Osteoblast (primary cell): Measurements from ENCODE around the gene AGBL1. TPM values are rescaled to one million over a fixed set of nuclear protein-coding genes. Genes with fewer than 3 reads are reported as not detected.

Experiments used
- DNase-seq: peaks from one replicate; pipeline ENCODE4 v3.0.0; 2011; ENCODE audit warnings: low spot score, mixed read lengths; ENCODE audit not compliant: insufficient read length; ENCODE audit errors: missing footprints
- H2AFZ ChIP-seq: 2 replicates; pipeline ENCODE4 v1.6.0; 2011; ENCODE audit warnings: mild to moderate bottlenecking, low read length
- H3K27ac ChIP-seq: 2 replicates; pipeline ENCODE4 v1.5.1; 2011; ENCODE audit warnings: mild to moderate bottlenecking, low read depth, low read length, moderate library complexity
- H3K27me3 ChIP-seq: 2 replicates; pipeline ENCODE4 v1.6.0; 2012; ENCODE audit warnings: mild to moderate bottlenecking, control low read depth, inconsistent platforms, low read length, moderate library complexity; ENCODE audit not compliant: insufficient read depth
- H3K36me3 ChIP-seq: 2 replicates; pipeline ENCODE4 v1.5.1; 2011; ENCODE audit warnings: mild to moderate bottlenecking, low read length, control low read depth, moderate library complexity; ENCODE audit not compliant: insufficient read depth
- H3K4me1 ChIP-seq: 2 replicates; pipeline ENCODE4 v1.5.1; 2011; ENCODE audit warnings: mild to moderate bottlenecking, low read length, control low read depth, moderate library complexity; ENCODE audit not compliant: insufficient read depth
- H3K4me2 ChIP-seq: 2 replicates; pipeline ENCODE4 v1.6.0; 2011; ENCODE audit warnings: mild to moderate bottlenecking, low read length; ENCODE audit not compliant: insufficient read depth
- H3K4me3 ChIP-seq: fragments of 200-600 bp; sonication (generic); 3 replicates; pipeline ENCODE4 v1.5.1; 2012; ENCODE audit warnings: mild to moderate bottlenecking, low read length, inconsistent platforms; ENCODE audit not compliant: insufficient read depth
- H3K79me2 ChIP-seq: 2 replicates; pipeline ENCODE4 v1.6.0; 2012; ENCODE audit warnings: mild to moderate bottlenecking, low read length, control low read depth, inconsistent platforms; ENCODE audit not compliant: insufficient read depth
- H3K9me3 ChIP-seq: 2 replicates; pipeline ENCODE4 v1.5.1; 2011; ENCODE audit warnings: low read depth, low read length, control low read depth
- H4K20me1 ChIP-seq: 2 replicates; pipeline ENCODE4 v1.6.0; 2012; ENCODE audit warnings: mild to moderate bottlenecking, low read length, control low read depth; ENCODE audit not compliant: insufficient read depth
- CTCF ChIP-seq: IDR thresholded peaks from 2 replicates; pipeline ENCODE4 v1.5.1; 2011; ENCODE audit warnings: mild to moderate bottlenecking, low read depth, low read length, moderate library complexity; ENCODE audit errors: extremely low read depth
- total RNA-seq: library from RNA; depleted of rRNA; stranded (reverse); fragments of >200 nt; gene quantifications from 2 replicates; pipeline ENCODE4 v1.2.3, GENCODE V29; 2012

AGBL1 gene
- total RNA-seq, 1 donor = not detected

- Histone ChIP-seq H3K4me3 (no peak overlapping the region), H3K4me1 (no peaks in the 10 kb centered on the region), H3K9me3 (no peaks in the 10 kb centered on the region), H3K36me3 (no peaks in the 10 kb centered on the region), H2AFZ (no peak overlapping the region), H3K4me2 (no peak overlapping the region), H3K79me2 (no peaks in the 10 kb centered on the region), H3K27me3 (no peaks in the 10 kb centered on the region), H4K20me1 (no peaks in the 10 kb centered on the region), H3K27ac (no peak overlapping the region)
- no peak for DNase-seq
- TF ChIP-seq CTCF = no peak
These were observed 157.4 kb downstream of the AGBL1 start for GRCh38 chr15:86237111-86237500.

GRCh38 chr15:86247249-86247955 lies 167.7 kb downstream of the AGBL1 start:
- Histone ChIP-seq H3K4me1 (no peaks in the 10 kb centered on the region), H2AFZ (no peak overlapping the region), H3K27me3 (no peaks in the 10 kb centered on the region), H3K36me3 (no peaks in the 10 kb centered on the region), H3K4me3 (no peak overlapping the region), H4K20me1 (no peaks in the 10 kb centered on the region), H3K9me3 (no peaks in the 10 kb centered on the region), H3K79me2 (no peaks in the 10 kb centered on the region), H3K27ac (no peak overlapping the region), H3K4me2 (no peak overlapping the region)
- TF ChIP-seq CTCF = no peak
- no peak for DNase-seq

- no peak for TF ChIP-seq CTCF
These were observed 175.6 kb downstream of the AGBL1 start for GRCh38 chr15:86255247-86255646.

GRCh38 chr15:86256628-86257027 lies 177.0 kb downstream of the AGBL1 start:
- Histone ChIP-seq H3K27ac (no peak overlapping the region), H3K4me1 (no peaks in the 10 kb centered on the region), H4K20me1 (no peaks in the 10 kb centered on the region), H3K4me3 (no peak overlapping the region), H3K27me3 (no peaks in the 10 kb centered on the region), H3K4me2 (no peak overlapping the region), H3K79me2 (no peaks in the 10 kb centered on the region), H3K36me3 (no peaks in the 10 kb centered on the region), H2AFZ (no peak overlapping the region), H3K9me3 (no peaks in the 10 kb centered on the region)
- TF ChIP-seq CTCF = no peak
- DNase-seq = no peak

More at GRCh38 chr15:86255247-86255646, 175.6 kb downstream of the AGBL1 start:
- no peaks in the 10 kb centered on the region for H3K4me1 ChIP-seq
- no peaks in the 10 kb centered on the region for H3K36me3 ChIP-seq
- no peaks in the 10 kb centered on the region for H3K9me3 ChIP-seq
- H3K27me3 ChIP-seq = no peaks in the 10 kb centered on the region
- no peak overlapping the region for H3K4me3 ChIP-seq
- no peak for DNase-seq
- H2AFZ ChIP-seq = no peak overlapping the region
- H3K4me2 ChIP-seq = no peak overlapping the region
- H3K79me2 ChIP-seq = no peaks in the 10 kb centered on the region
- no peak overlapping the region for H3K27ac ChIP-seq
- no peaks in the 10 kb centered on the region for H4K20me1 ChIP-seq
